ENCODE results near the gene PLAC1. TPM values are rescaled to one million over a fixed set of nuclear protein-coding genes. Genes with fewer than 3 reads are reported as not detected.

PLAC1 gene
- total and polyA plus RNA-seq, 2 of the 13 experiments (the other 11 are each of a cell fraction or from before 2014, with no cell fraction given), result 0.40 to 2.7 TPM

GRCh38 chrX:134684956-134685355 is 26.7 kb upstream of the PLAC1 start (continued):
- TF ChIP-seq TBX2 (CRISPR knock-in tag; IDR thresholded peaks at IDR 0.05; ENCODE audit: borderline replicate concordance), result no peak
- no peak for TF ChIP-seq SMC3 (IDR thresholded peaks at IDR 0.05; ENCODE audit: low read length)
- TF ChIP-seq EED (CRISPR knock-in tag; IDR thresholded peaks at IDR 0.05), result no peak

GRCh38 chrX:134683351-134684005 is 25.2 kb upstream of the PLAC1 start:
- H3K9ac ChIP-seq (ENCODE audit: insufficient read depth, low read depth, low read length), result no peak overlapping the region
- no TSS peak for BruUV-seq (replicated peaks)
- H2AFZ ChIP-seq (ENCODE audit: low read length), result no peak overlapping the region
- ChIA-PET CTCF (ENCODE audit: low intra/inter-chr PET ratio, low total read pairs) (no interaction called here), POLR2A (no interaction called here)
- 0% methylated on average over 1 of the region's 3 CpGs for WGBS (ENCODE audit: low lambda C conversion rate)
- intact Hi-C loops (cut with micrococcal nuclease; ENCODE audit: unreplicated experiment), result no loop called here
- no peak overlapping the region for H3K4me2 ChIP-seq (ENCODE audit: low read depth, low read length)
- H4K20me1 ChIP-seq (ENCODE audit: insufficient read depth, low read length), result no peaks in the 10 kb centered on the region
- FAIRE-seq (no peak), DNase-seq (ENCODE audit: low spot score) (no peak), ATAC-seq (no peak)
- H3K4me3 ChIP-seq (replicated peaks in 1 of 3; ENCODE audit: insufficient read depth in 1 of 3, low read depth in 2 of 3, low read length in 3 of 3), result no peak overlapping the region
- H3K9me3 ChIP-seq (ENCODE audit: low read length), result no peaks in the 10 kb centered on the region
- TF ChIP-seq ZNF317 (CRISPR knock-in tag; IDR thresholded peaks at IDR 0.05), result no peak
- TF ChIP-seq ZNF10 (CRISPR knock-in tag; IDR thresholded peaks at IDR 0.05; ENCODE audit: borderline replicate concordance, low read depth), result no peak
- no peaks in the 10 kb centered on the region for H3K79me2 ChIP-seq (ENCODE audit: insufficient read depth, low read length)
- no peak overlapping the region for H3K27ac ChIP-seq (ENCODE audit: extremely low read length, insufficient read depth, low read length)
- no peaks in the 10 kb centered on the region; a peak in 1 of 5 replicates for H3K27me3 ChIP-seq (ENCODE audit: control insufficient read depth in 1 of 2, insufficient read depth in 2 of 2, low read length in 2 of 2)
- H3K36me3 ChIP-seq (replicated peaks in 1 of 2; ENCODE audit: control insufficient read depth in 1 of 2, insufficient read depth in 2 of 2, low read length in 2 of 2), result no peaks in the 10 kb centered on the region
- in situ Hi-C loops (cut with HindIII; ENCODE audit: extremely low pct_ligation_motif_present, low pct_unique_long_range_greater_than_20kb), result no loop called here
- H3K4me1 ChIP-seq (ENCODE audit: insufficient read depth, low read length), result no peaks in the 10 kb centered on the region

GRCh38 chrX:134682081-134682480 is 23.8 kb upstream of the PLAC1 start:
- H4K20me1 ChIP-seq (ENCODE audit: insufficient read depth, low read length), result no peaks in the 10 kb centered on the region
- no peaks in the 10 kb centered on the region for H3K36me3 ChIP-seq (replicated peaks in 1 of 2; ENCODE audit: control insufficient read depth in 1 of 2, insufficient read depth in 2 of 2, low read length in 2 of 2)
- H3K4me1 ChIP-seq (ENCODE audit: insufficient read depth, low read length), result no peaks in the 10 kb centered on the region
- no TSS peak for BruUV-seq (replicated peaks)
- no peaks in the 10 kb centered on the region; a peak in 1 of 5 replicates for H3K27me3 ChIP-seq (ENCODE audit: control insufficient read depth in 1 of 2, insufficient read depth in 2 of 2, low read length in 2 of 2)
- in situ Hi-C loops (cut with HindIII; ENCODE audit: extremely low pct_ligation_motif_present, low pct_unique_long_range_greater_than_20kb), result no loop called here
- no peak overlapping the region for H2AFZ ChIP-seq (ENCODE audit: low read length)
- no peaks in the 10 kb centered on the region for H3K79me2 ChIP-seq (ENCODE audit: insufficient read depth, low read length)
- FAIRE-seq, result no peak
- intact Hi-C loops (cut with micrococcal nuclease; ENCODE audit: unreplicated experiment), result no loop called here
- ATAC-seq, result no peak
- WGBS (ENCODE audit: low lambda C conversion rate), result 12% methylated on average over 4 of the region's 4 CpGs
- no peak overlapping the region for H3K4me2 ChIP-seq (ENCODE audit: low read depth, low read length)
- ChIA-PET POLR2A (no interaction called here), CTCF (ENCODE audit: low intra/inter-chr PET ratio, low total read pairs) (no interaction called here)
- no peak overlapping the region for H3K27ac ChIP-seq (ENCODE audit: extremely low read length, insufficient read depth, low read length)
- H3K9ac ChIP-seq (ENCODE audit: insufficient read depth, low read depth, low read length), result no peak overlapping the region
- H3K4me3 ChIP-seq (replicated peaks in 1 of 3; ENCODE audit: insufficient read depth in 1 of 3, low read depth in 2 of 3, low read length in 3 of 3), result no peak overlapping the region
- H3K9me3 ChIP-seq (ENCODE audit: low read length), result no peaks in the 10 kb centered on the region
- no peak for DNase-seq (ENCODE audit: low spot score)
- TF ChIP-seq NFKBIZ (CRISPR knock-in tag; IDR thresholded peaks at IDR 0.05) (no peak), ZNF773 (CRISPR knock-in tag; IDR thresholded peaks at IDR 0.05; ENCODE audit: borderline replicate concordance) (no peak), CEBPB (IDR thresholded peaks at IDR 0.05; ENCODE audit: borderline replicate concordance, low read depth, low read length) (no peak), ZNF670 (CRISPR knock-in tag; IDR thresholded peaks at IDR 0.05; ENCODE audit: borderline replicate concordance) (no peak), ZNF34 (CRISPR knock-in tag; IDR thresholded peaks at IDR 0.05; ENCODE audit: borderline replicate concordance) (no peak), ZNF142 (CRISPR knock-in tag; IDR thresholded peaks at IDR 0.05) (no peak), ZNF235 (CRISPR knock-in tag; IDR thresholded peaks at IDR 0.05; ENCODE audit: borderline replicate concordance) (no peak)

Measured in HepG2 (cell line).